Muscle of back (tissue), 13 donors: ENCODE data around the gene FUT4. TPM values are rescaled to one million over a fixed set of nuclear protein-coding genes. Genes with fewer than 3 reads are reported as not detected.
"Not testable (repeated sequence)": the region's sequence is repeated elsewhere in the genome, so short reads cannot be mapped to it uniquely, and the experiment has no call there.

Experiments used
- DNase-seq, 3 donors: peaks; one replicate each; pipeline versions ENCODE4 v3.0.0 to v3.0.0-alpha.2; 2013
- long read RNA-seq, 9 donors: transcript quantifications; one replicate each; lab custom pipeline, GENCODE V29; 2026
- polyA plus RNA-seq, 10 donors: library from polyadenylated mRNA; unstranded; fragments of 120-200 nt; gene quantifications; one replicate each; pipeline ENCODE4 v1.2.1, GENCODE V29; 2013; ENCODE audit not compliant: insufficient read length in 10 of 10

Gene FUT4
- 1 to 10 TPM; 5.6 to 7.4 (median 6.3) TPM for polyA plus RNA-seq
- long read RNA-seq, donor 1, full-length matches to known transcripts = 6 of 6 reads
- long read RNA-seq, donor 1, partial matches to known transcripts = 0 of 6 reads
- long read RNA-seq, donor 1, other reads (novel, unspliced or antisense) = 0 of 6 reads
- long read RNA-seq, donor 2, full-length matches to known transcripts = 6 of 6 reads
- long read RNA-seq, donor 2, partial matches to known transcripts = 0 of 6 reads
- long read RNA-seq, donor 2, other reads (novel, unspliced or antisense) = 0 of 6 reads
- long read RNA-seq, donor 3 = 0 reads
- long read RNA-seq, donor 4, full-length matches to known transcripts = 4 of 4 reads
- long read RNA-seq, donor 4, partial matches to known transcripts = 0 of 4 reads
- long read RNA-seq, donor 4, other reads (novel, unspliced or antisense) = 0 of 4 reads
- long read RNA-seq, donor 5, full-length matches to known transcripts = 18 of 18 reads
- long read RNA-seq, donor 5, partial matches to known transcripts = 0 of 18 reads
- long read RNA-seq, donor 5, other reads (novel, unspliced or antisense) = 0 of 18 reads
- long read RNA-seq, donor 6, full-length matches to known transcripts = 8 of 8 reads
- long read RNA-seq, donor 6, partial matches to known transcripts = 0 of 8 reads
- long read RNA-seq, donor 6, other reads (novel, unspliced or antisense) = 0 of 8 reads
- long read RNA-seq, donor 7, full-length matches to known transcripts = 3 of 3 reads
- long read RNA-seq, donor 7, partial matches to known transcripts = 0 of 3 reads
- long read RNA-seq, donor 7, other reads (novel, unspliced or antisense) = 0 of 3 reads
- long read RNA-seq, donor 8, full-length matches to known transcripts = 6 of 6 reads
- long read RNA-seq, donor 8, partial matches to known transcripts = 0 of 6 reads
- long read RNA-seq, donor 8, other reads (novel, unspliced or antisense) = 0 of 6 reads
- long read RNA-seq, donor 9 = 0 reads

GRCh38 chr11:94543695-94544645, at the start of gene FUT4:
TSS of gene FUT4 (plus strand) at chr11:94543921. CDS start at chr11:94544134, 213 bp downstream.
- peak; percentile 83 to 98 (median 91) for DNase-seq

- no peak for DNase-seq
Observed at GRCh38 chr11:94494126-94494680, 49.5 kb upstream of the FUT4 start.

DNA sequence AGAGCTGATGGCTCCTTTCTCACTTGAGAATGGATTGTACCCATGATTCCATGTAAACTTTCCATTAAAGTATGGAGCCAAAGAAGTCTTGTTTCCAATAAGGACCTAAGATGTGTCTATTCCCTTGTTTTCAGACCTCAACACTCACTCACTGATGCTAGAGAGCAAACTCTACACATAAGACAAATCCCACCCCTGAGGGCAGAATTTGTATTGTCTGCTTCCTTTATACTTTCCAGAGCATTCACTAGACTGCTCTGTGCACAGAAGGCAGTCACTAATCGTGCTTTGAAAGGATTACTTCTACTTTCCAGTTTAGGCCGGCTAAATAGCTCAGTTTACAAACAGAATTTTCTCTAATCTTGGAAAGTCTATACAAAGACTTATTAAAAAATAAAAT, 43.5 kb upstream of the FUT4 start:
- no peak for DNase-seq

- no peak for DNase-seq
Observed at GRCh38 chr11:94501522-94501921, 42.2 kb upstream of the FUT4 start.

DNA sequence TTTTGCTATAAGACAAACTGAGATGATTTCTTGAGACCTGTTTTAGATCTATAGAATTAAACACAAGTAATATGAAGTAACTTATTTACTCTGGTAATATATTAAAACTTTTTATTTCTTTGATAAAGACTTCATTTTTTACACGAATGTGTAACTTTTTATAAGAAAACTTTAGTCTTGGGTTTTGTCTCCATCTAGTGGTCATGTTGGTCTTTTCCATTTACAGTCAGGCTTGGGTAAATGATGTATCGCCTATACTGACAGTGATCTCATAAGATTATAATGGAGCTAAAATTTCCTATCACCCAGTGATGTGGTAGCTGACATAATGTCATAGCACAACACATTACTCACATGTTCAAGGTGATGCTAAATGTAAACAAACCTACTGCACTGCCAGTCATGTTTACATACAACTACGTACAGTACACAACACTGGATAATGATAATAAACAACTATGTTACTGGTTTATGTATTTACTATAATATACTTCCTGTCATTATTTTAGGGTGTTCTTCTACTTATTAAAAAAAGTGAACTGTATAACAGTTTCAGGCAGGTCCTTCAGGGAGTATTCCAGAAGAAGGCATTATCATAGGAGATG, 38.9 kb upstream of the FUT4 start:
- peak; percentile 33 to 58 (median 35) for DNase-seq

DNA sequence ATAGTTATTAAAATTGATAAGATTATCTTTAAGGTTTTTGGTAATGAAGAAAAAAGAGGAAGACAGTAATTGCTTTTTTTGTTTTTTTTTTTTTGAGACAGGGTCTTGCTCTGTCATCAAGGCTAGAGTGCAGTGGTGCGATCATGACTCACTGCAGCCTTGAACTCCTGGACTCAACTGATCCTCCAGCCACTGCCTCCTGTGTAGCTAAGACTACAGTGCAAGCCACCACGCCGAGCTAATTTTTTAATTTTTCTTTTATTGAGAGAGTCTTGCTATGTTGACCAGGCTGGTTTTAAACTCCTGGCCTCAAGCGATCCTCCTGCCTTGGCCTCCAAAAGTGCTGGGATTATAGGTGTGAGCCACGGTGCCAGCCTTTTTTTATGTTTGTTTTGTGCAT, 37.2 kb upstream of the FUT4 start:
- not testable (repeated sequence) for DNase-seq

GRCh38 chr11:94507485-94507884, 36.2 kb upstream of the FUT4 start:
- no peak for DNase-seq

GRCh38 chr11:94511932-94512781, 31.6 kb upstream of the FUT4 start, which contains the start of gene C11orf97:
TSS of gene C11orf97 (plus strand) at chr11:94512461. CDS start at chr11:94512529, 68 bp downstream.
- DNase-seq = peak; percentile 15 to 80 (median 60)

GRCh38 chr11:94513091-94513490, 30.6 kb upstream of the FUT4 start:
- no peak for DNase-seq

- no peak for DNase-seq
Observed at GRCh38 chr11:94515398-94515797, 28.3 kb upstream of the FUT4 start.

GRCh38 chr11:94516725-94517124, 27.0 kb upstream of the FUT4 start:
- no peak for DNase-seq

DNA sequence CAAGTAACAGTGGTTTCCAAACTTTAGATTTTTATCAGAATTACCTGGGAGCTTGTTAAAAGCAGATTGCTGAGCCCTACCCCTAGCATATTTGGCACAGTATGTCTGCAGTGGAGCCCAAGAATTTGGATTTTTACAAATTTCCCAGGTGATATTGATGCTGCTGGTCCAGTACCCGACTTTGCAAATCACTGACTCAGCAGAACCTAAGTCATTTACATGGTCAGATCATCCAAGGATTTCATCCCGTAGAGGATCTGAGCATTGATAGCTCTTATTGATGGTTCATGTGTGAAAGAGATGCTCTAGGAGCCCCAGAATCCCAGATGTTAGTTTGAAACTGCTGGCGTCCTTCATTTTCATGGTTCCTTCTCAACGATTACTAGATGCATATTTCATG, 25.4 kb upstream of the FUT4 start:
- no peak for DNase-seq

- peak; percentile 32 to 71 (median 53) for DNase-seq
Observed at GRCh38 chr11:94519478-94520084, 24.1 kb upstream of the FUT4 start.

DNA sequence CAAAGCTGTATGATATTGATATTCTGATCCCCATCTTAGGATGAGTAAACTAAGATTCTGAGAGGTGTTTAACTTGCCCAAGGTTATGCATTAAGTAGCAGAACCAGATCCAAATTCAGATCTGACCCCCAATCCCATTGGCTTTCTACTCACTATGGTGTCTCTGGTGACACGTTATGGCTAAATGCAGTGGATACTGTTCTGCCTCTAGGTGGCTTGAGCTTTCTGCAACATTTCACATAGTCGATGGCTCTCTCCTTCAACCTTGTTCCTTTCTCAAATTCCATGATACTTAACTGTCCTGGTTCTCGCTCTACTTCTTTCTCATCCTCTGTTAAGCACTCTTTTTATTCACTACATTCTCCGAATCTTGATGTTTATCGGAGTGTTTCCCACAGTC, 22.0 kb upstream of the FUT4 start:
- DNase-seq = no peak

- DNase-seq = no peak
Observed at GRCh38 chr11:94524341-94524740, 19.4 kb upstream of the FUT4 start.

GRCh38 chr11:94525546-94526324, 18.0 kb upstream of the FUT4 start:
- DNase-seq = peak; percentile 47 to 67 (median 47)

DNA sequence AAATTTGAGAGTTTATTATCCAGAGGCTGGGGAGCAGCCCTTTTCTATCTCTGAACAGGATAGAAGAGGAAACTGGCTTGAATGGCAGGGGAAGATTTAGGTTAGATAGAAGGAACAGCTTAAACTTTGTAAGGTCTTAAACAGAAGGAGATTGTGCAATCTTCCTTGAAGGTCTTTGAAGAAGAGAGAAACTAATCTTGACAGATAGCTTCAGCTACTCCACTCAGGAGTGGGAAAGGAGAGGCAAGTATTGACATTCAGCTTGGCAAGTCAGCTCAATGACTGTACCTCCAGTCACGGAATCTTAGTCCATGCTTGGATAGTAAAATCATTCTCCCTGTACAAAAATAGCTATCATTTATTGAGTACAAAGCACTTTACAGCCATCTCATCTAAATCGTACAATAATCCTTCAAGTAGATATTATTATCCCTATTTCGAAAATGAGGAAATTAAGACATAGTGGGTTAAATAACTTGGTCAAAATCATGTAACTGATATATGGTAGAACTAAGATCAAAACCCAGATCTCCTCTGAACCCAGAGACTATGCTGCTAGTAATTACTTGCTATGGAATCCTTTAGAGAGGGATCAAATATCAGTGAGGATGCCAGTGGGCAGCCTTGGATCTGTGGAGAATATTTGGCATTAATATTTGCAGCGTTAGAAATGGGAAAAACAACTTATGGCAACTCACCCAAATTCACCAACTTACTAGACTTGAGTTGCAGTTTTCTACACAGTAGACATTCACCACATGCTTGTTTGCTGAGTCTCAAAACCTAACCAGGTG, 16.9 kb upstream of the FUT4 start:
- no peak for DNase-seq
